ENCODE results near the gene HEPACAM.

- TF ChIP-seq CTCF (IDR thresholded peaks at IDR 0.05), result no peak
- TF ChIP-seq POLR2A (IDR thresholded peaks at IDR 0.05; ENCODE audit: low read depth), result peak; percentile 30
- TF ChIP-seq POLR2AphosphoS5 (IDR thresholded peaks at IDR 0.05), result peak; percentile 96 to 97
- no peak for TF ChIP-seq EP300 (IDR thresholded peaks at IDR 0.05)
Measured at GRCh38 chr11:124953753-124954589, 18.1 kb upstream of the HEPACAM start, which contains the start of gene CCDC15.
